ENCODE results near the gene PTPRA. TPM values are rescaled to one million over a fixed set of nuclear protein-coding genes. Genes with fewer than 3 reads are reported as not detected.

The PTPRA gene
- polyA plus RNA-seq, 1 donor, result 52.7 TPM

GRCh38 chr20:3080939-3081388, 207.7 kb downstream of the PTPRA start:
- Histone ChIP-seq H3K9me3 (ENCODE audit: control insufficient read depth, low read depth, low read length) (peaks cover 2% of the 10 kb centered on the region), H3K27me3 (ENCODE audit: control insufficient read depth, insufficient read depth, low read length) (peaks cover 36% of the 10 kb centered on the region), H3K4me3 (ENCODE audit: low read length) (no peak overlapping the region), H3K36me3 (ENCODE audit: control insufficient read depth, insufficient read depth, low read length) (no peaks in the 10 kb centered on the region), H3K27ac (ENCODE audit: low read length) (no peak overlapping the region), H3K4me1 (ENCODE audit: control insufficient read depth, insufficient read depth, low read length) (peaks cover 4% of the 10 kb centered on the region)
- WGBS (ENCODE audit: insufficient coverage, low lambda C conversion rate), result no CpG with 5 or more reads among the region's 6 CpGs
- DNase-seq, result no peak

- no peaks in the 10 kb centered on the region for H3K36me3 ChIP-seq (ENCODE audit: control insufficient read depth, insufficient read depth, low read length)
- no CpG with 5 or more reads among the region's 11 CpGs for WGBS (ENCODE audit: insufficient coverage, low lambda C conversion rate)
- DNase-seq, result no peak
Measured at GRCh38 chr20:3081641-3082040, 208.4 kb downstream of the PTPRA start.

GRCh38 chr20:3082306-3082951, 209.1 kb downstream of the PTPRA start:
- WGBS (ENCODE audit: insufficient coverage, low lambda C conversion rate), result no CpG with 5 or more reads among the region's 71 CpGs
- H3K27ac ChIP-seq (ENCODE audit: low read length), result no peak overlapping the region
- peaks cover 4% of the 10 kb centered on the region for H3K4me1 ChIP-seq (ENCODE audit: control insufficient read depth, insufficient read depth, low read length)
- H3K9me3 ChIP-seq (ENCODE audit: control insufficient read depth, low read depth, low read length), result peaks cover 2% of the 10 kb centered on the region
- no peaks in the 10 kb centered on the region for H3K36me3 ChIP-seq (ENCODE audit: control insufficient read depth, insufficient read depth, low read length)
- peak in 1 of 2 donors; percentile 28 for DNase-seq
- H3K27me3 ChIP-seq (ENCODE audit: control insufficient read depth, insufficient read depth, low read length), result peaks cover 36% of the 10 kb centered on the region
- no peak overlapping the region for H3K4me3 ChIP-seq (ENCODE audit: low read length)

More at GRCh38 chr20:3081641-3082040, 208.4 kb downstream of the PTPRA start:
- Histone ChIP-seq H3K9me3 (ENCODE audit: control insufficient read depth, low read depth, low read length) (peaks cover 2% of the 10 kb centered on the region), H3K4me1 (ENCODE audit: control insufficient read depth, insufficient read depth, low read length) (peaks cover 4% of the 10 kb centered on the region), H3K27me3 (ENCODE audit: control insufficient read depth, insufficient read depth, low read length) (peaks cover 36% of the 10 kb centered on the region), H3K27ac (ENCODE audit: low read length) (no peak overlapping the region), H3K4me3 (ENCODE audit: low read length) (no peak overlapping the region)

- Histone ChIP-seq H3K27me3 (ENCODE audit: control insufficient read depth, insufficient read depth, low read length) (peaks cover 36% of the 10 kb centered on the region), H3K36me3 (ENCODE audit: control insufficient read depth, insufficient read depth, low read length) (no peaks in the 10 kb centered on the region), H3K4me3 (ENCODE audit: low read length) (no peak overlapping the region), H3K27ac (ENCODE audit: low read length) (no peak overlapping the region), H3K9me3 (ENCODE audit: control insufficient read depth, low read depth, low read length) (peaks cover 2% of the 10 kb centered on the region), H3K4me1 (ENCODE audit: control insufficient read depth, insufficient read depth, low read length) (peaks cover 4% of the 10 kb centered on the region)
- DNase-seq, result peak in 1 of 2 donors; percentile 33
- 83% methylated on average over 1 of the region's 76 CpGs for WGBS (ENCODE audit: insufficient coverage, low lambda C conversion rate)
Measured at GRCh38 chr20:3082955-3083952, 210.0 kb downstream of the PTPRA start.

- no peak for DNase-seq
- WGBS (ENCODE audit: insufficient coverage, low lambda C conversion rate), result 100% methylated on average over 2 of the region's 28 CpGs
- H3K4me3 ChIP-seq (ENCODE audit: low read length), result no peak within 1 kb of the TSS
- peaks cover 2% of the 10 kb centered on the region for H3K9me3 ChIP-seq (ENCODE audit: control insufficient read depth, low read depth, low read length)
- peaks cover 36% of the 10 kb centered on the region for H3K27me3 ChIP-seq (ENCODE audit: control insufficient read depth, insufficient read depth, low read length)
- H3K36me3 ChIP-seq (ENCODE audit: control insufficient read depth, insufficient read depth, low read length), result no peaks in the 10 kb centered on the region
- peaks cover 4% of the 10 kb centered on the region for H3K4me1 ChIP-seq (ENCODE audit: control insufficient read depth, insufficient read depth, low read length)
- H3K27ac ChIP-seq (ENCODE audit: low read length), result no peak within 1 kb of the TSS
Measured at GRCh38 chr20:3084283-3084985, 211.2 kb downstream of the PTPRA start, which contains the start of gene AVP. AVP (minus strand) TSS chr20:3084724; CDS start chr20:3084674, 50 bp downstream.

GRCh38 chr20:3084986-3085360, 211.7 kb downstream of the PTPRA start:
- H3K4me3 ChIP-seq (ENCODE audit: low read length), result no peak overlapping the region
- H3K27ac ChIP-seq (ENCODE audit: low read length), result no peak overlapping the region
- peaks cover 4% of the 10 kb centered on the region for H3K4me1 ChIP-seq (ENCODE audit: control insufficient read depth, insufficient read depth, low read length)
- WGBS (ENCODE audit: insufficient coverage, low lambda C conversion rate), result no CpG with 5 or more reads among the region's 7 CpGs
- H3K9me3 ChIP-seq (ENCODE audit: control insufficient read depth, low read depth, low read length), result peaks cover 2% of the 10 kb centered on the region
- no peak for DNase-seq
- no peaks in the 10 kb centered on the region for H3K36me3 ChIP-seq (ENCODE audit: control insufficient read depth, insufficient read depth, low read length)
- H3K27me3 ChIP-seq (ENCODE audit: control insufficient read depth, insufficient read depth, low read length), result peaks cover 39% of the 10 kb centered on the region

GRCh38 chr20:3085571-3086072, 212.3 kb downstream of the PTPRA start:
- peaks cover 39% of the 10 kb centered on the region for H3K27me3 ChIP-seq (ENCODE audit: control insufficient read depth, insufficient read depth, low read length)
- peaks cover 2% of the 10 kb centered on the region for H3K9me3 ChIP-seq (ENCODE audit: control insufficient read depth, low read depth, low read length)
- no peaks in the 10 kb centered on the region for H3K36me3 ChIP-seq (ENCODE audit: control insufficient read depth, insufficient read depth, low read length)
- no peak overlapping the region for H3K27ac ChIP-seq (ENCODE audit: low read length)
- no peak for DNase-seq
- no CpG with 5 or more reads among the region's 8 CpGs for WGBS (ENCODE audit: insufficient coverage, low lambda C conversion rate)
- H3K4me3 ChIP-seq (ENCODE audit: low read length), result no peak overlapping the region
- H3K4me1 ChIP-seq (ENCODE audit: control insufficient read depth, insufficient read depth, low read length), result peaks cover 4% of the 10 kb centered on the region

GRCh38 chr20:3088031-3088430, 214.8 kb downstream of the PTPRA start:
- no CpG with 5 or more reads among the region's 7 CpGs for WGBS (ENCODE audit: insufficient coverage, low lambda C conversion rate)
- Histone ChIP-seq H3K4me1 (ENCODE audit: control insufficient read depth, insufficient read depth, low read length) (no peaks in the 10 kb centered on the region), H3K4me3 (ENCODE audit: low read length) (no peak overlapping the region), H3K27me3 (ENCODE audit: control insufficient read depth, insufficient read depth, low read length) (peaks cover 38% of the 10 kb centered on the region), H3K36me3 (ENCODE audit: control insufficient read depth, insufficient read depth, low read length) (no peaks in the 10 kb centered on the region), H3K27ac (ENCODE audit: low read length) (no peak overlapping the region), H3K9me3 (ENCODE audit: control insufficient read depth, low read depth, low read length) (peaks cover 5% of the 10 kb centered on the region)
- DNase-seq, result no peak

Data from large intestine (tissue), 3 donors.